CD4-positive, alpha-beta T cell treated with Interleukin-15 for 1 hour (primary cell): ENCODE results near the gene KMT2C.
"Not testable (repeated sequence)": the region's sequence is repeated elsewhere in the genome, so short reads cannot be mapped to it uniquely, and the experiment has no call there.

Experiments
- DNase-seq: peaks from one replicate; pipeline ENCODE4 v3.0.0-alpha.2; 2020

The KMT2C gene

DNA sequence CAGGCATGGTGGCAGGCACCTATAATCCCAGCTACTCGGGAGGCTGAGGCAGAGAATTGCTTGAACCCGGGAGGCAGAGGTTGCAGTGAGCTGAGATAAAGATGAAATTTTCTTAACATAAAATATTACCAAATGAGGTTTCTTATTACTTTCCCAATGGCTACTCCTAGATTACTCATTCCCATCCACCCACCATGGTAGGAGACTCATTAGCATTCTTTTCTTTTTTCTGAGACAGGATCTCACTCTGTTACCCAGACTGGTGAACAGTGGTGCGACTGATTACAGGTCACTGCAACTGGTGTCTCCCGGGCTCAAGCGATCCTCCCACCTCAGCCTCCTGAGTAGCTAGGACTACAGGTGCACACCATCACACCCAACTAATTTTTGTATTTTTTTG is 82.5 kb downstream of the KMT2C start:
- not testable (repeated sequence) for DNase-seq

DNA sequence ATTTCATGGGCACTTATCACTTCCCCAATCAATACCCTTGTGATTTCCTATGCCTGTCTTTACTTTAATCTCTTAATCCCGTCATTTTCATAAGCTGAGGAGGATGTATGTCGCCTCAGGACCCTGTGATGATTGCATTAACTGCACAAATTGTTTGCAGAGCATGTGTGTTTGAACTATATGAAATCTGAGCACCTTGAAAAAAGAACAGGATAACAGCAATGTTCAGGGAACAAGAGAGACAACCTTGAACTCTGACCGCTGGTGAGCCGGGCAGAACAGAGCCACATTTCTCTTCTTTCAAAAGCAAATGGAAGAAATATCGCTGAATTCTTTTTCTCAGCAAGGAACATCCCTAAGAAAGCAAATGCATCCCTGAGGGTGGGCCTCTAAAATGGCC is 84.1 kb downstream of the KMT2C start:
- DNase-seq: not testable (repeated sequence)

DNA sequence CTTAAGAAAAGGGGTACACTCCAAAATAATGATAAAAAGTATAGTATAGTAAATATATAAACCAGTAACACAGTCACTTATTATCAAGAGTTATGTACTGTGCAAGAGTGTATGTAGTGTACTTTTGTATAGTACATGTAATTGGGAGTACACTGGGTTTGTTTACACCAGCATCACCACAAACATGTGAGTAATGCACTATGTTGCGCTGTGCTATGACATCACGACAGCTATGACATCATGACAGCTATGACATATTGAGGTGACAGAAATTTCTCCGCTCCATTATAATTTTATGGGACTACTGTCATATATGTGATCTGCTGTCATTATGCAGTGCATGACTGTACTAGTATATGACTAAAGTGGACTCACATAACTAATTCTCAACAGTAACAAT is 84.6 kb downstream of the KMT2C start:
- DNase-seq: no peak

DNA sequence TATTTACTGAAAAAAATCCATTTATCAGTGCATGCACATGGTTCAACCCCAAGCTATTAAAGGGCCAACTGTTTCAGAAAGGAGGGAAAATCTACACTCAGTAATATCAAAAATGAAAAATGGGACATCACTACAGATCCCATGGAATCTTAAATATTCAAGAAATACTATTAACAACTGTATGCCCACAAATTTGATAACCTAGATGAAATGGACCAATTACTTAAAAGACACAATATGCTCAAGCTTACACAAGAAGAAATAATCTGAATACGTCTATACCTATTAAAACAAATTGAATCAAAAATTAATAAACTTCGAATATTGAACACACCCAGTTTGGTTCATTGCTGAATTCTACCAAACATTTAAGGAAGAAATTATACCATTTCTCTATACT is 87.9 kb downstream of the KMT2C start:
- DNase-seq: no peak

DNA sequence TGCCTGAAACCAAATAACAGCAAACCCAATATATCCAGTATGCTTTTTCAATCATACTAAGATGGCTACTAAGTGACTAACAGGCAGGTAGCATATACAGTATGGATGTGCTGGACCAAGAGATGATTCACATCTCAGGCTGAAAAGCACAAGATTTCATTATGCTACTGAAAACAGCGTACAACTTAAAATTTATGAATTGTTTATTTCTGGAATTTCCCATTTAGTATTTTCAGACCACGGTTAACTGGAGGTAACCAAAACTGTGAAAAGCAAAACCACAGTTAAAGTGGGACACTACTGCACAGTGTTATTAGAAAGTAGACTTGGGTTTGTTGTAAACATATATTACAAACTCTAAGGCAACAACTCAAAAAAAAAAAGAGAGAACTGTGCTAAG is 91.5 kb downstream of the KMT2C start:
- no peak for DNase-seq

DNA sequence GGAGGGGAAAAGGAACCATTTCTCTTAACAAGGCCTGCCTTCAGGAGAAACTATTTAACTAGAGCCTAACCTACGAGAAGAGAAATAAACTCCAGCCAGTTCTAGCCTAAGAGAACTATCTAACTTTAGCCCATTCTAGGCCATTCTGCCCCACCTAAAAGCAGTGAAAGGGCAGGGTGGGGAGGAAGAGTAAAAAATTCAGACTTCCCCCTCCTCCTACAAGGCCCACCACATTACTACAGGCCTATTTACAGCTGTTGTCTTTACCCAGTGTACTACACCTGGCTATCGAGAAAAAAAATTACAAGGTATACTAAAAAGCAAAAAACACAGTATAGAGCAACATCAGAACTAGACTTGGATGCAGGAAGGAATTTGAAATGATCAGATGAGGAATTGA is 93.0 kb downstream of the KMT2C start:
- no peak for DNase-seq

DNA sequence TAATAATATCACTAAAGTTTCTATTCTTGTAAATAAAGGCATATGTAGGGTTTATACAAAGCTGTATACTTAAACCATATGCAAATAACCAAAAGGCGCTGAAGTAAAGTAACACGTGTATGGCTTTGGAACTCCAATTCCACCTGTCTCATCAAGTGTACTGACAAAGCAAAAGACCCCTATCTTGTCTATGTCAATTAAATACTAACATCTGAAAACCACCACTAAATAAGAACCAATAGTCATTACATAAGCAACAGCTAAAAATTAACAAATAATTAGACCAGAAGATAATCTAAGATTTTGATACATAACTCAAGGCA is 93.9 kb downstream of the KMT2C start:
- DNase-seq: no peak

DNA sequence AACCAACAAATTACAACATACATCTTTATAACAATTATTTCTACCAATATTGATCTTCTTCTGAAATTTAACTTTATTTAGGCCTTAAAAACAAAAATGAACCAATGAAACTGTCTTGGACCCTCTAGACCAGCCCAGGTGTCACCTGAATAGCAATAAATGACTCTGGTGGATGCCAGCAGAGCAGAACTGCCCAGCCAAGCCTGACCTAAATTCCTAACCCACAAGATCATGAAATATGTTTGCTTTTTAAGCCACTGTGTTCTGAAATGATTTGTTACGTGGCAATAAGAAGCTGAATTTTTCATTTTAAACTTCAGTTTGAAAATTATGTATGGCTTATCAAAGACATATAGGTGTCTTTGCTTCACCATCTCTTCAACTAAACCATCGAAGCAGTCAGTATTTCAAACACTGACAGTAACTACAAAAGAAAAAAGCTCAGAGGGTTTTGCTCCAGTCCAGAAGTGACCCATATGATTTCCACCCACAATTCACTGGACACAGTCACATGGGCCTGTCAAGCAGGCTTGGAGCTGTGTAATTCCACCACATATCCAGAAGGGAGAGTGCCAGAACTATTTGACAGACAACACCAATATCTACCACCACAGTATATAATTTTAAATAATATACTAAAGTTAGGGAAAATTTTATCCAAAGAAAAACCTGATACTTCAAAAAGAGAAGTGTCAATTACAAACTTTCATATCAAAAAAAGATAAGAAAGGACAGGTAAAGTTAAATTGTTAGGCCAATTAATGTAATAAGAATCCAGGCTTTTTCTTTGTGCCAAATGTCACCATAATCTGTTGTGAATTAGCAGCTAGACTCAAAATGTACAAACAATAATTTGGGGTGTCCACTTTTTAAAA is 94.5 kb downstream of the KMT2C start:
- no peak for DNase-seq

DNA sequence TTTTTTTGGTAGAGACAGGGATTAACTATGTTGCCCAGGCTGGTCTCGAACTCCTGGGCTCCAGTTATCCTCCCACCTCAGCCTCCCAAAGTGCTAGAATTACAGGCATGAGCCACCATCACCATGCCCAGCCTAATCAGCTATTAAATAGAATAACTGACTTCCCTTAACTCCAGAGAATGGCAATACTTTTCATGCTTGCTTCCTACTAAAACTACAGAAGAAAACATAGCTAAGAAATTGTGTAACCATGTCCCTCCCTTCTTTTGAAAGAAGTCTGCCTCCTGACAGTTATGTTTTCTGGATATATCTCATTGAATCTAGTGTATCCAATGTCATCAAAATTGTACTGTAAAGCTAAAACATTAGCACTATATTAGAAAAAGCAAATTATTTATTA is 95.6 kb downstream of the KMT2C start:
- DNase-seq: no peak

DNA sequence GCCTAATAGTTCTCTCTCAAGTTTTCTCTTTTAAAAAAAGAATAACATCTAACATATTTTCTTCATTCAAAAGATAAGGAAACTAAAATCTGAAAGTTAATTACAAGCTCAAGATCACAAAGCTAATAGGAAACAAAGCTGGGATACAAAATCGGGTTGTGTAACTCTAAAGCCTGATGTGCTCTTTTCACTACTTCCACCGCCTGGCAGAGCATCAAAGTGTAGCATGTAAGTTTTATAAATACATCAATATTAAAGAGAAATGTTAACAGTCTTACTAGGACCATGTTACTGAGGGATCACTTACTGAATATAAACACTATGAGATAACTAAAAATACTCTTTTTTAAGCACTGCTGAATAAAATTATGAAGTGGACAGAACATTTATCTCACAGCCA is 97.2 kb downstream of the KMT2C start:
- DNase-seq: no peak

DNA sequence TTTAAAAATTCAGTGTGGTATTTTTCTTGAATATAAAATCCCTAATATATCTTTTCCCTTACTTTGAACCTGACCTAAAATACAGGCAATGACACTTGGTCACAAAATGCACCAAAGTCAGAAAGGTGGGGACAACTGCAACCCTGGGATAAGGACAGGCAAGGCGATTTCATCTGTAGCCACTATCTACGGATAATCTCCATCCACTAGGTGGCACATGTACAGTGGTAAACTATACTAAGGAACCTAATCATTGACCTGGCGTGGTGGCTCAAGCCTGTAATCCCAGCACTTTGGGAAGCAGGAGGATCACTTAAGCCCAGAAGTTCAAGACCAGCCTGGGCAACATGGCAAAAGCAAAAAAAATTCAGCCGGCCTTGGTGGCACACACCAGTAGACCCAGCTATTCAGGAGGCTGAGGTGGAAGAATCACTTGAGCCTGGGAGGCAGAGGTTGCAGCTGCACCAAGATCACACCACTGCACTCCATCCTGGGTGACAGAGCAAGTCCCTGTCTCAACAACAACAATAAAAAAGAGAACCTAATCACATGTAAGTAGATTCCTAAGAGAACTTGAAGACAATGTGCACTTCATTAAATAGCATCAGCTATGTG is 98.9 kb downstream of the KMT2C start:
- no peak for DNase-seq

DNA sequence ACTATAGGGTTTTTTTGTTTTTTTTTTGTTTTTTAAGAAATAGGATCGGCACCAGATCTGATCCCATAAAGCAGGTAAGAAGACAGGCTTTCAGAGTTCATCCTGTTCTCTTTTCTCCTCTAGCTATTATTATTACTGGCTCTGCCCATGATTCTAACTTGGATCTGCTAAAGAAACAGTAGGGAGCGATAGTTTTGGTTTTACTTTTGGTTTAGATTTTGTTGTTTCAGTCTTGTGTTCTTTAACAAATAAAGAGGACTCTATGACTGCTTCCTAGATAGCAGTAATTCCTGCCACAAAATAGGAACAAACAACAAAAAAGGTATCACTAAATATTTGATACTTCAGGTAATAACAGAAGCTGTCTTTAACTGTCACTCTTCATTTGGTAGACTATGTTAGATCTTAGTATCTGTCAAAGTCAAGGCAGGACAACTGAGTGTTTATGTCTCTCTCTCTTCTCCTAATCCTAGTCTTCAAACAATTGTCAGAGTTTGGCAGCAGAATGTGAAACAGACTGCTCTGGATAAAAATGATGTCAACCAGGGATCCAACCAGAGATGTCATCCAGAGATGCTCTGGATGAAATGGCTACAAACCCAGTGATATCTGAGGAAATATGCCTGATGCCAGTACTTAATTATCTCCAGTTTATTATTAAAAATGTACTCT is 99.8 kb downstream of the KMT2C start:
- no peak for DNase-seq

DNA sequence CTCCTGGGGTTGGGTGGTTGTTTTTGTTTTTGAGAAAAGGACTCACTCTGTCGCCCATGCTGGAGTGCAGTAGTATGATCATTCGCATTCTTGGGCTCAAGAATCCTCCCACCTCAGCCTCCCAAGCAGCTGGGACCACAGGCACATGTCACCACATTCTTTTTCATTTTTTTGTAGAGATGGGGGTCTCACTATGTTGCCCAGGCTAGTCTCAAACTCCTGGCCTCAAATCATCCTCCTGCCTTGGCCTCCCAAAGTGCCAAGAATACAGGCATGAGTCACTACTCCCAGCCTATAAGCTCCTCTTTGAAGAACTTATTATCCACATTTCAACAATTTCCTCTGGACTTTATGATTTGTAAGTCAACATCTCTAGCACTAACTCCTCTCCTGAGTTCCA is 102.7 kb downstream of the KMT2C start:
- DNase-seq: no peak

DNA sequence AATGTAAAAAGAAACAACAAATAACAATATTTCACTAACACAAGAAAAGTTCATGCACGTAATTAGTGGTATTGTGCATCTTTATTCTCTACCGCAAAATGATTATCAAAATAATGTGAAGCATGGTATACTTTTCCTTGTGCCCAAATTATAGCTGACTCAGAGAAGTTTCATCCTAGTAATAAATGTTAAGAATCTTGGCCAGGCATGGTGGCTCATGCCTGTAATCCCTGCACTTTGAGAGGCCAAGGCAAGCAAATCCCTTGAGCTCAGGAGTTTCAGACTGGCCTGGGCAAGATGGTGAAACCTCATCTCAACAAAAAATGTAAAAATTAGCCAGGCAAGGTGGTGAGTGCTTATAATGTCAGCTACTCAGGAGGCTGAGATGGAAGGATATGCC is 105.0 kb downstream of the KMT2C start:
- no peak for DNase-seq

DNA sequence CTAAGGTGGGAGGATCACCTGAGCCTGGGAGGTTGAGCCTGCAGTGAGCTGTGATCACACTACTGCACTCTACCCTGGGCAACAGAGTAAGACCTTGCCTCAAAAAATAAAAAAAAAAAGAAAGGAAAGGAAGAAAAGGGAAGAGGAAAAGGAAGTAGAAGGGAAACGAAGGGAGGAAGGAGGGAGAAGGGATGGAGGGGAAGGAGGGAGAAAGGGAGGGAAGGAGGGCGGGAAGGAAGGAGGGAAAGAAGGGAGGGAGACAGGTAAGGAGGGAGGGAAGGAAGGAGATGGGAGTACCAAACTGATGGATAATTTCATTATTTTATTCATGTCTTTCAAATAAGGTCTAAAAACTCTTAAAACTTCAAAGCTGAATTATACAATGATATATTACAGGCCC is 106.3 kb downstream of the KMT2C start:
- DNase-seq: no peak

DNA sequence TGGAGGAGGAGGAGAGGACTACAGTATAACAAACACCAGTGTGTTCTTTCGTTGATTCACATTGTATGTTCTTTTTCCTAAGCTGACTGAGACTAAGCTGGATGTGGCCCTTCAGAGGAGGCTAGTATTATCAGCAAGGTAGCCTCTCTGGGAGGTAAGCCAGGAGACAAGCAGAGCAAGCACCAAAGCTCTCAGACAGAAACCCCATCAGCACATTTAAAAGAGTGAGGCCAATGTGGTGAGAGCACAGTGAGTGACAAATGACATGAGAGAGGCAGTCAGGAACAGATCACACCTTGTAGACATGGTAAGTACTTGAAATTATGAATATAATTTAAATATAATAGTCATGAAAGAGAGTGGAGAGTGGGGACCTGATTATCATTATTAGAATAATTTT is 107.6 kb downstream of the KMT2C start:
- no peak for DNase-seq

DNA sequence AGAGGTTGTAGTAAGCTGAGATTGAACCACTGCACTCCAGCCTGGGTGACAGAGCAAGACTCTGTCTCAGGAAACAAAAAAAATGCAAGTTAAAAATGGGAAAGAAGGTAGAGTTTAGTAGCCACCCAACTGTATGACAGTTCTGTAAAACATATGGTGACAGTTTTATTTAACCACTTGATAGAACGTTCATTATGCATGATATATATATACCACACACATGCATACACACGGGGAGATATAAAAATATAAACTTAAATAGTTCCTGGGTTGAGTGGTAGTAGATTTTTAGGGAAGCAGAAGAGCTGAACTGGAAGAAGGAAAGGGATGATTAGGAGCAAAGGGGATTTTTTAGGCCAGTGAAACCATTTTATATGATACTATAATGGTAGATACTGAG is 120.0 kb downstream of the KMT2C start:
- DNase-seq: no peak

DNA sequence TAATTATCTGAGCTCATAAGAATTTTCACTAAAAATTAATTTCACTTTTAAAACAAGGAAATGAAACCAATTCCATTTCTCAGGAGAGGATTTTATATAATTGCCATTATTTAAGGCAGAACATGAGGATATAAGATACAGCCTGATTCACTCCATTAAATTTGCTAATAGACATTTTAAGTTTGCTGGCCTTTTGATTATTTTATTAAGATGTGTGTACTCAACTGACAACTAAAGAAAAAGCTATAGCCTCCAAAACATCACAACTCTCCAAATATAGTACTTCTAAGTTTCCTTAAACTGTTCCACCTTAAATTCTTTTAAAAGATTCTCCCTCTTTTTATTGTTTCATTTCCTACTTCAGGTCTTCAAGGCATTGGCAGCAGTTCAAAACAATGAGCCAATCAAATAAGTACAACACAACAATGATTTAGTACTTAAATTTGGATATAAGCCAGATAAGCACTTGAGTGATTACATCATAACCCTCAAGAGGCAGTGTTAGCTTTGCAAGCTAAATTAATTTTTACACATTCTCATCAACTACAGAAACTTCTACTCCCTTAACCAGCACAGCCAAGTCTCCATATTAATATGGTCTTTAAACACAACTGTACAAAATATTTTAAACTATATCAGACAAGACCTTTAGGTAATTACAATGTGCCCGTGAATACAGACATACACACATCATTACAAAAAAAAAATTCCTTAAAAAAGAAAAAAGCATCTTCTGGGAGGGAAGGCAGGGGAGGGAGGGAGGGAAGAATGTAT is 121.8 kb downstream of the KMT2C start:
- no peak for DNase-seq

DNA sequence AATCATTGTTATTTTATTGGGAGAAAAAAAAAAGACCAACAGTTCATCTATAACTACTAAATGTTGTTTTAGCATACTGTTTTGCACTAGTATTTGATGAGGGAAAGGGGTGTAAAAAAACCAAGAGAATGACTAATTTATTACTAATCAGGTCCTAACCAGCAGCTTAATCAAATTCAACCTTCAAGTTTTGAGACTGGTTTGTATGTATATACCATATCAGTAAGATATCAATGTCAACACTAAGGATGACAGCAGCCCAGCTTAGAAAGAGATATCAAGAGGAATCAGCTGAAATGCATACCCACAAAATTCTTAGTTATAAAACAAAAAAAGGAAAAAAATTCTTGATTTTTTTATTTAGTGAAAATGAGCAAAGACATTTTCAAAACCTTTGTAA is 122.6 kb downstream of the KMT2C start:
- DNase-seq: no peak

DNA sequence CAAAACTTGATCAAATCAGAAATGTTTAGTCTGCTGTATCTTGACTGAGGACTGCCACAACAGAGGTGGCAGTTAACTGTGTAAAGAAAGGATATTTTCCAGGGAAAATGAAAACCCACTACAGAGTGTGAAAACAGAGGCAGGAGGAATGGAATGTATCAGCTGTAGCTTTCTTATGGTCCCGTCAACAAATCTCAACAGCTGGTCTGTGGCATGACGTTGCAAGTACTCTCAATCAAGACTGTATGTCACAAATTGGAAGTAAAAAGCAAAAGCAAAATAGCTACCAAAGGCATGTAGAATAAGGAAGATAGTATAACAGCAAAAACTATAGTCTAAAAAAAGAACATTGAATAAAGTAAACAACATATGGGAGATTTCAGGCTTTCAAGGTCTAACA is 123.5 kb downstream of the KMT2C start:
- DNase-seq: no peak

DNA sequence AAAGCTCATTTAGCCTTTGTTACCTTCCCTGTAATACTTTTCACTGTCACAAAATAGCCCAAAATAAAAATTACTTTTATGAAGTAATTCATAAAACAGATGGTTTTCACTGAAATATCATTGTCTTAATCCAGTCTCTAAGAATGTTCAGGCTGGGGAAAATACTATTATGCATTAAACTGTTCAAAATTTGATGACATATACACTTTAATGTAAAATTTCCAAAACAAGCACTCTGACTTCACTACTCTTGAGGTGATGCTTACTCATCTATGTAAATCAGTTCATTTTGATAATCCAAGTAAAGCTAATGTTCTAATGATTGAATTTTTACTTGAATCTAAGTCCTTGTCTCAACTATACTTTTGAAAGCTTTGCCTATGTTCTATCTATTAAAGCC is 127.9 kb downstream of the KMT2C start:
- DNase-seq: no peak

DNA sequence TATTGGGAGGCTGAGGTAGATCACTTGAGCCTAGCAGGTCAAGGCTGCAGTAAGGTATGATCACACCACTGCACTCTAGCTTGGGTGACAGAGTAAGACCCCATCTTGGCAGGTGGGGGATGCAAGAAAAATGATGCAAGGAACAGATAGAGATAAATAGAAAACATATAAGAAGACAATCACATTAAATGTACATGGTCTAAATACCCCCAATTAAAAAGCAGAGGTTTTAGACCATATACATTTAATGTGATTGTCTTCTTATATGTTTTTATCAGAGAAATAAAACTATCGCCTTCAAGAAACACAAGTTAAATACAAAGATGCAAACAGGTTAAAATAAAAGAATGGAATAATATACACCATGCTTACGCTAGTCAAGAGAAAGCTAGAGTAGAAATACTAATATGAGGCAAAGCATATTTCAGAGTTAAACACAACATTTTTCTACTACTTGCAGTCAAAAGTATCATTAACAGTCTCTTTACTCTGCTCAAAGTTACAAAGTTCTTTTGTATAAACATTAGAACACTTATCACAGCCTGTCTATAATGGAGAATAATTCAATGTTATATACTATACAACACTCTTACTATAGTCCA is 136.2 kb downstream of the KMT2C start:
- DNase-seq: not testable (repeated sequence)

DNA sequence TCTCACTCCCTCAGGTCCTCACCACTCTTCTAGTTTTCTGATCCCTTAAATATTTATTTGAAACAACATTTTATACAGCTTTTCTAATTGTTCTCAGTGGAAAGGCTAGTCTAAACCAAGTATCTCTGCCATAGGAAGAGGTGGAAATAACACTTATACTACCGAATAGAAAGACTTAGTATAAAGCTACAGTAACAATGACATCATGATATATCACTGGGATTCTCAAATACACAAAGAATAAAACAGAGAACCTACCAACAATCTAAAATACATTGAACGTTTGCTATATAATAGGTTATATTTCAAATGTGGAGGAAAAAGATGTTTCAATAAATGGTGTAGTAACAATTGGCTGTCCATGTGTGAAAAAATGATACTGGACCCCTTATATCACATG is 142.9 kb downstream of the KMT2C start:
- no peak for DNase-seq
